ENCODE results near the gene ENPP6. TPM values are rescaled to one million over a fixed set of nuclear protein-coding genes. Genes with fewer than 3 reads are reported as not detected.

The ENPP6 gene
- polyA plus RNA-seq, 1 of the 3 experiments (the other 2 are of a cell fraction) = not detected

DNA sequence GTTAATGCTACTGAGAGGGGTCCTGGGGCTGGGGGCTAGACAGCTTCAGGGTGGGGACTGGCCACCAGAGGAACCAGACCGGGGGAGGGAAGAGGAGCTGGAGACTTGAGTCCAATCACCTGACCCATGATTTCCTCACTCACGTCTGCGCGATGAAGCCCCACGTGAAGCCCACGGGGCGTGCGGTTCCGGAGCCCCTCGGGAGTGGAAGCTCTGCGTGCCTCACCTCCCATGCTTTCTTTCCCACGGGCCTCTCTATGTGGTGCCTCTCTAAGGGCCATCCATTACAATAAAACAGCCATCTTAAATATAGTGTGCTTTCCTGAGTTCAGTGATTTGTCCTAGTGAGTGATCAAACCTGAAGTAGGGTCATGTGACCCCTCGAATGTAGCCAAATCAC, 119.9 kb downstream of the ENPP6 start:
- Histone ChIP-seq H3K9me3 (no peaks in the 10 kb centered on the region), H3K9ac (no peak overlapping the region), H3F3A (replicated peaks; ENCODE audit: insufficient read depth) (no peaks in the 10 kb centered on the region), H3K4me1 (ENCODE audit: control insufficient read depth in 1 of 2, insufficient read depth in 2 of 2, low read depth in 1 of 2, low read length in 1 of 2) (peaks cover 0 to 62% of the 10 kb centered on the region in 2 experiments; a peak in 2 of 4 replicates), H2AFZ (ENCODE audit: low read depth) (no peak overlapping the region), H3K4me2 (no peak overlapping the region), H3K27ac (ENCODE audit: low read depth in 2 of 2, low read length in 1 of 2) (no peak overlapping the region; a peak in 1 of 4 replicates), H3K9me2 (no peaks in the 10 kb centered on the region), H3K79me2 (ENCODE audit: insufficient read depth) (no peaks in the 10 kb centered on the region), H3K27me3 (ENCODE audit: insufficient read depth) (no peaks in the 10 kb centered on the region), H4K20me1 (ENCODE audit: insufficient read depth) (no peaks in the 10 kb centered on the region), H3K4me3 (ENCODE audit: low read depth in 2 of 2, low read length in 1 of 2) (no peak overlapping the region), H3K36me3 (replicated peaks in 1 of 2; ENCODE audit: control insufficient read depth in 1 of 2, insufficient read depth in 2 of 2, low read length in 1 of 2) (no peaks in the 10 kb centered on the region)
- TF ChIP-seq, protein P1, sequence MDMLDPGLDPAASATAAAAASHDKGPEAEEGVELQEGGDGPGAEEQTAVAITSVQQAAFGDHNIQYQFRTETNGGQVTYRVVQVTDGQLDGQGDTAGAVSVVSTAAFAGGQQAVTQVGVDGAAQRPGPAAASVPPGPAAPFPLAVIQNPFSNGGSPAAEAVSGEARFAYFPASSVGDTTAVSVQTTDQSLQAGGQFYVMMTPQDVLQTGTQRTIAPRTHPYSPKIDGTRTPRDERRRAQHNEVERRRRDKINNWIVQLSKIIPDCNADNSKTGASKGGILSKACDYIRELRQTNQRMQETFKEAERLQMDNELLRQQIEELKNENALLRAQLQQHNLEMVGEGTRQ (IDR thresholded peaks at IDR 0.05; ENCODE audit: borderline replicate concordance, low read depth, low read length) = no peak
- TF ChIP-seq MEF2A (IDR thresholded peaks at IDR 0.05; ENCODE audit: borderline replicate concordance, low read depth) (no peak), EZH2phosphoT487 (IDR thresholded peaks at IDR 0.05; ENCODE audit: borderline replicate concordance, low read depth) (no peak), CHD2 (IDR thresholded peaks at IDR 0.05; ENCODE audit: low read length, partially characterized antibody) (no peak), YY1 (IDR thresholded peaks at IDR 0.05; ENCODE audit: low read depth) (no peak), NFIC (IDR thresholded peaks at IDR 0.05; ENCODE audit: borderline replicate concordance) (no peak), MXI1 (IDR thresholded peaks at IDR 0.05; ENCODE audit: low read depth, low read length) (no peak), RFX5 (IDR thresholded peaks at IDR 0.05; ENCODE audit: low read length) (no peak), ELF1 (IDR thresholded peaks at IDR 0.05) (no peak), FOXJ3 (CRISPR knock-in tag; IDR thresholded peaks at IDR 0.05) (no peak), SMC3 (IDR thresholded peaks at IDR 0.05; ENCODE audit: low read depth, low read length) (no peak), RXRA (IDR thresholded peaks at IDR 0.05; ENCODE audit: borderline replicate concordance, low read depth) (no peak)
- TF ChIP-seq, protein P2, sequence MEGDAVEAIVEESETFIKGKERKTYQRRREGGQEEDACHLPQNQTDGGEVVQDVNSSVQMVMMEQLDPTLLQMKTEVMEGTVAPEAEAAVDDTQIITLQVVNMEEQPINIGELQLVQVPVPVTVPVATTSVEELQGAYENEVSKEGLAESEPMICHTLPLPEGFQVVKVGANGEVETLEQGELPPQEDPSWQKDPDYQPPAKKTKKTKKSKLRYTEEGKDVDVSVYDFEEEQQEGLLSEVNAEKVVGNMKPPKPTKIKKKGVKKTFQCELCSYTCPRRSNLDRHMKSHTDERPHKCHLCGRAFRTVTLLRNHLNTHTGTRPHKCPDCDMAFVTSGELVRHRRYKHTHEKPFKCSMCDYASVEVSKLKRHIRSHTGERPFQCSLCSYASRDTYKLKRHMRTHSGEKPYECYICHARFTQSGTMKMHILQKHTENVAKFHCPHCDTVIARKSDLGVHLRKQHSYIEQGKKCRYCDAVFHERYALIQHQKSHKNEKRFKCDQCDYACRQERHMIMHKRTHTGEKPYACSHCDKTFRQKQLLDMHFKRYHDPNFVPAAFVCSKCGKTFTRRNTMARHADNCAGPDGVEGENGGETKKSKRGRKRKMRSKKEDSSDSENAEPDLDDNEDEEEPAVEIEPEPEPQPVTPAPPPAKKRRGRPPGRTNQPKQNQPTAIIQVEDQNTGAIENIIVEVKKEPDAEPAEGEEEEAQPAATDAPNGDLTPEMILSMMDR (IDR thresholded peaks at IDR 0.05) = no peak
- TF ChIP-seq, protein P3, sequence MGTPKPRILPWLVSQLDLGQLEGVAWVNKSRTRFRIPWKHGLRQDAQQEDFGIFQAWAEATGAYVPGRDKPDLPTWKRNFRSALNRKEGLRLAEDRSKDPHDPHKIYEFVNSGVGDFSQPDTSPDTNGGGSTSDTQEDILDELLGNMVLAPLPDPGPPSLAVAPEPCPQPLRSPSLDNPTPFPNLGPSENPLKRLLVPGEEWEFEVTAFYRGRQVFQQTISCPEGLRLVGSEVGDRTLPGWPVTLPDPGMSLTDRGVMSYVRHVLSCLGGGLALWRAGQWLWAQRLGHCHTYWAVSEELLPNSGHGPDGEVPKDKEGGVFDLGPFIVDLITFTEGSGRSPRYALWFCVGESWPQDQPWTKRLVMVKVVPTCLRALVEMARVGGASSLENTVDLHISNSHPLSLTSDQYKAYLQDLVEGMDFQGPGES (IDR thresholded peaks at IDR 0.05; ENCODE audit: low read depth, low read length) = no peak
- TF ChIP-seq, protein P4, sequence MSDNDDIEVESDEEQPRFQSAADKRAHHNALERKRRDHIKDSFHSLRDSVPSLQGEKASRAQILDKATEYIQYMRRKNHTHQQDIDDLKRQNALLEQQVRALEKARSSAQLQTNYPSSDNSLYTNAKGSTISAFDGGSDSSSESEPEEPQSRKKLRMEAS (IDR thresholded peaks at IDR 0.05; ENCODE audit: low read depth) = no peak
- no peak for DNase-seq
- CTCF ChIA-PET = interaction anchor here (1.5 to 10.9 kb wide), 4 partner anchors 69 to 255 kb away, joined by 3 to 158 read pairs (median 96); partner anchors contain the start of gene STOX2
- 65% methylated on average over 9 of the region's 13 CpGs for WGBS (ENCODE audit: low lambda C conversion rate)
- POLR2A ChIA-PET = interaction anchor here (0.6 kb wide), 2 partner anchors 192 to 257 kb away, joined by 3 to 4 read pairs; partner anchors contain the start of gene STOX2

Data from SK-N-SH (cell line).